Endodermal cell (in vitro differentiated cells): ENCODE data around the gene CD3D. TPM values are rescaled to one million over a fixed set of nuclear protein-coding genes. Genes with fewer than 3 reads are reported as not detected.

ENCODE experiments used
- DNase-seq: peaks from one replicate; pipeline ENCODE4 v3.0.0-alpha.2; 2017
- H3K27ac ChIP-seq: 2 replicates; pipeline ENCODE4 v1.5.1; 2013; ENCODE audit warnings: mild to moderate bottlenecking, low read depth, low read length, moderate library complexity
- H3K27me3 ChIP-seq: 2 replicates; pipeline ENCODE4 v1.6.1; 2013; ENCODE audit warnings: mild to moderate bottlenecking, low read length, moderate library complexity; ENCODE audit not compliant: insufficient read depth, control insufficient read depth, poor library complexity, severe bottlenecking
- H3K36me3 ChIP-seq: 2 replicates; pipeline ENCODE4 v1.7.0; 2013; ENCODE audit warnings: mild to moderate bottlenecking, low read length, moderate library complexity; ENCODE audit not compliant: control insufficient read depth, insufficient read depth
- H3K4me1 ChIP-seq: one replicate; pipeline ENCODE4 v1.7.0; 2013; ENCODE audit warnings: low read length; ENCODE audit not compliant: control insufficient read depth, insufficient read depth
- H3K4me3 ChIP-seq: 2 replicates; pipeline ENCODE4 v1.5.1; 2013; ENCODE audit warnings: mild to moderate bottlenecking, low read length, moderate library complexity
- H3K9ac ChIP-seq: 2 replicates; pipeline ENCODE4 v1.6.1; 2013; ENCODE audit warnings: mild to moderate bottlenecking, low read length, moderate library complexity; ENCODE audit not compliant: poor library complexity, severe bottlenecking; ENCODE audit errors: extremely low read depth
- H3K9me3 ChIP-seq: 2 replicates; pipeline ENCODE4 v1.6.1; 2013; ENCODE audit warnings: mild to moderate bottlenecking, low read length, moderate library complexity; ENCODE audit not compliant: control insufficient read depth
- H3K27ac Mint-ChIP-seq: 2 replicates; pipeline ENCODE4 v1.8.0; 2020; ENCODE audit warnings: mixed read lengths
- H3K27me3 Mint-ChIP-seq: 2 replicates; pipeline ENCODE4 v1.8.0; 2021; ENCODE audit warnings: mild to moderate bottlenecking, mixed read lengths; ENCODE audit not compliant: insufficient read depth
- H3K36me3 Mint-ChIP-seq: 2 replicates; pipeline ENCODE4 v1.8.0; 2020; ENCODE audit warnings: low read depth, mixed read lengths
- H3K4me1 Mint-ChIP-seq: 2 replicates; pipeline ENCODE4 v1.8.0; 2020; ENCODE audit warnings: mixed read lengths
- H3K4me3 Mint-ChIP-seq: 2 replicates; pipeline ENCODE4 v1.8.0; 2020; ENCODE audit warnings: mild to moderate bottlenecking, moderate library complexity, mixed read lengths
- H3K9me3 Mint-ChIP-seq: 2 replicates; pipeline ENCODE4 v1.8.0; 2020; ENCODE audit warnings: mild to moderate bottlenecking, mixed read lengths
- WGBS, 2 experiments: methylation state at CpG; one replicate each; pipeline versions ENCODE4 v1.1.5 to v1.1.7; 2013; ENCODE audit warnings: missing lambda C conversion rate in 2 of 2, mixed read lengths in 1 of 2; ENCODE audit not compliant: insufficient coverage in 1 of 2, insufficient read length in 1 of 2; 5-methylcytosine and 5-hydroxymethylcytosine counted together
- total RNA-seq, 2 donors: library from RNA; stranded (reverse); fragmentation: NEBNext Ultra II Directional in 1 of 2; extraction: Animal tissue kit (Norgen Biotek cat#: 25700) in 1 of 2; gene quantifications; 2 replicates in 1 of 2; 3 replicates in 1 of 2; pipeline ENCODE4 v1.2.1, GENCODE V29; 2021
- TF ChIP-seq, protein P1 (sequence below): fragments of 200-600 bp; sonication (generic); conservative IDR thresholded peaks from 2 replicates; pipeline ENCODE4 v1.5.0; 2021; ENCODE audit warnings: antibody characterized with exemption, mild to moderate bottlenecking

CD3D gene
- total RNA-seq, 2 donors from 2014 or later: 0.92 TPM; not detected in 1

DNA sequence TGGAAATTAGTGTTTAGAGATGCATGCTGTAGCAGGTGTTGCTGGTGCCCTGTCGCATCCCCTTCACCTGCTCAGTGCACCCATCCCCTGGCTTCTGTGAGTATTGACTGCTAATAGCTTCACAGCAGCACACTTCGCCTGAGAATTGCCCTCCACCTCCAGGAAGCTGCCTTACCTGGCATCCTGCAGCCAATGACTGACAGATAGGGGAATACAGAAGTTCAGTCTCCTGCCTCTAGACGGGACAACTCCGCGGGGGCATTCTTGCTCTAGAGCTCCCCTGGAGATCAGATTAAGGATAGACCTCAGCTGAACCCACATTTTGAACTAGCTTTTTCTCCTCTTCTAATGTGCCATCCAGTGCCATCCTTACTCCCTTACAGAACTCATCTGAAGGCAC is 47.3 kb downstream of the CD3D start:
- Histone ChIP-seq H3K9ac (no peak overlapping the region), H3K9me3 (no peaks in the 10 kb centered on the region), H3K4me1 (no peaks in the 10 kb centered on the region), H3K27ac (no peak overlapping the region), H3K27me3 (peaks cover 18% of the 10 kb centered on the region), H3K36me3 (no peaks in the 10 kb centered on the region), H3K4me3 (no peak overlapping the region)
- H3K9me3 Mint-ChIP-seq: no peaks in the 10 kb centered on the region
- no peaks in the 10 kb centered on the region for H3K36me3 Mint-ChIP-seq
- no peak overlapping the region for H3K4me3 Mint-ChIP-seq
- H3K27me3 Mint-ChIP-seq: peaks cover 27% of the 10 kb centered on the region
- no peak overlapping the region for H3K27ac Mint-ChIP-seq
- TF ChIP-seq, protein P1, sequence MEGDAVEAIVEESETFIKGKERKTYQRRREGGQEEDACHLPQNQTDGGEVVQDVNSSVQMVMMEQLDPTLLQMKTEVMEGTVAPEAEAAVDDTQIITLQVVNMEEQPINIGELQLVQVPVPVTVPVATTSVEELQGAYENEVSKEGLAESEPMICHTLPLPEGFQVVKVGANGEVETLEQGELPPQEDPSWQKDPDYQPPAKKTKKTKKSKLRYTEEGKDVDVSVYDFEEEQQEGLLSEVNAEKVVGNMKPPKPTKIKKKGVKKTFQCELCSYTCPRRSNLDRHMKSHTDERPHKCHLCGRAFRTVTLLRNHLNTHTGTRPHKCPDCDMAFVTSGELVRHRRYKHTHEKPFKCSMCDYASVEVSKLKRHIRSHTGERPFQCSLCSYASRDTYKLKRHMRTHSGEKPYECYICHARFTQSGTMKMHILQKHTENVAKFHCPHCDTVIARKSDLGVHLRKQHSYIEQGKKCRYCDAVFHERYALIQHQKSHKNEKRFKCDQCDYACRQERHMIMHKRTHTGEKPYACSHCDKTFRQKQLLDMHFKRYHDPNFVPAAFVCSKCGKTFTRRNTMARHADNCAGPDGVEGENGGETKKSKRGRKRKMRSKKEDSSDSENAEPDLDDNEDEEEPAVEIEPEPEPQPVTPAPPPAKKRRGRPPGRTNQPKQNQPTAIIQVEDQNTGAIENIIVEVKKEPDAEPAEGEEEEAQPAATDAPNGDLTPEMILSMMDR: no peak
- peak; percentile 75 for DNase-seq
- H3K4me1 Mint-ChIP-seq: no peaks in the 10 kb centered on the region
- WGBS, 2 experiments: 69 to 81% methylated on average over 3 to 5 of the region's 5 CpGs

DNA sequence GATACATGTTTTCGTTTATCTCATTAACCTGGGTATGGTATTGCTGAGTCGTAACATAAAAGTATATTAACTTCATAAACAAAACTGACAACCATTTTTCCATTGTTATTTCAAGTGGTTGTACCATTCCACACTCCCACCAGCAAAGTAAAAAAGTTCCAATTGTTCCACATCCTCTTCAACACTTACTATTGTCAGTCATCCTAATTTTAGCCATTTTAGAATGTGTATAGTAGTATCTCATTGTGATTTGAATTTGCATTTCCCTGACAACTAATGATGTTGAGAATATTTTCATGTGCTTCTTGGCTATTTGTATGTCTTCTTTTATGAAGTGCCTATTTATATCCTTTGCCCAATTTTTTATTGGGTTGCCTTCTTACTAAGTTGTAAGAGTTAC is 48.5 kb downstream of the CD3D start:
- no peak overlapping the region for H3K9ac ChIP-seq
- Mint-ChIP-seq H3K4me3 (no peak overlapping the region), H3K27ac (no peak overlapping the region), H3K27me3 (peaks cover 30% of the 10 kb centered on the region), H3K4me1 (no peaks in the 10 kb centered on the region), H3K36me3 (no peaks in the 10 kb centered on the region), H3K9me3 (peaks cover 3% of the 10 kb centered on the region)
- 100% methylated on average over 1 to 2 of the region's 2 CpGs for WGBS, 2 experiments
- no peaks in the 10 kb centered on the region for H3K36me3 ChIP-seq
- H3K9me3 ChIP-seq: no peaks in the 10 kb centered on the region
- H3K27ac ChIP-seq: no peak overlapping the region
- H3K4me3 ChIP-seq: no peak overlapping the region
- H3K27me3 ChIP-seq: peaks cover 18% of the 10 kb centered on the region
- H3K4me1 ChIP-seq: no peaks in the 10 kb centered on the region
- TF ChIP-seq, protein P1: no peak
- DNase-seq: no peak

DNA sequence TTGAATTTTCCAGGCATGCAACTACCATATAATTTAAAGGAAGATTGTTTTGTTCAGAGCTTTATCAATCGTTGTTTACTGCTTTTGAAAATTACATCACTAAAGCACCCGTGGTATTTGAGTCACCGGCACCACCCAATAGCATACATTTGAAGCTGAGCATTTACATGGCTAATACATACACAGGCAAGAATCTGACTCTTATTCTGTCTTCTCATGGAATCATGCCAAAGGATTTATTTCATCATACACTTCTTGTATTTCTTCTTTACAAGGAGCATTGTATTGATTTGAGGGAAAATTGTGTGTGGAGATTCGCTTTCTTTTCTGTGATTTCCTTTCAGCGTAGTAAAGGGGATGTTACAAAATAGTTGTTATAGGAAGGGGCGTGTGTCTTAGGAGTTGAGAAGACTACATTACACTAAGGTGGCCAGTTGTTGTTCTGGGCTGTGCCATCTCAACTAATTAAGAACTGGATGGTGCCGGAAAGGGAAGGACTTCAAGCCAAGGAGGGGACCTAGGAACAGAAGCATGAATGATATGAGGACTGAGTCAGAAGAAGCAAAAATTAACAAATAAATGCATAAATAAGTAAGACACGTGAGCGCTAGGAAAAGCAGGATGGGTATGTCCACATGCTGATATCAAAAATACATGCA is 50.9 kb downstream of the CD3D start:
- Mint-ChIP-seq H3K4me3 (no peak overlapping the region), H3K9me3 (peaks cover 3% of the 10 kb centered on the region), H3K36me3 (no peaks in the 10 kb centered on the region), H3K27me3 (peaks cover 33% of the 10 kb centered on the region), H3K4me1 (no peaks in the 10 kb centered on the region), H3K27ac (no peak overlapping the region)
- WGBS, 2 experiments: 87 to 89% methylated on average over 8 to 9 of the region's 9 CpGs
- no peak for DNase-seq
- no peaks in the 10 kb centered on the region for H3K4me1 ChIP-seq
- no peaks in the 10 kb centered on the region for H3K36me3 ChIP-seq
- H3K9me3 ChIP-seq: no peaks in the 10 kb centered on the region
- H3K27me3 ChIP-seq: peaks cover 18% of the 10 kb centered on the region
- H3K27ac ChIP-seq: no peak overlapping the region
- H3K4me3 ChIP-seq: no peak overlapping the region
- TF ChIP-seq, protein P1: no peak
- no peak overlapping the region for H3K9ac ChIP-seq
